GM08714 (cell line): ENCODE measurements around the gene UGT2A2.

Source experiments
- H3K4me3 ChIP-seq: fragments of 200-500 bp; sonication (Bioruptor generic); 2 replicates; pipeline ENCODE4 v1.5.1; 2014; ENCODE audit warnings: mild to moderate bottlenecking, low read length, inconsistent platforms
- ZNF274 ChIP-seq: IDR thresholded peaks from 2 replicates; pipeline ENCODE4 v1.6.1; 2012; ENCODE audit warnings: mild to moderate bottlenecking, low read depth, low read length

Gene UGT2A2

DNA sequence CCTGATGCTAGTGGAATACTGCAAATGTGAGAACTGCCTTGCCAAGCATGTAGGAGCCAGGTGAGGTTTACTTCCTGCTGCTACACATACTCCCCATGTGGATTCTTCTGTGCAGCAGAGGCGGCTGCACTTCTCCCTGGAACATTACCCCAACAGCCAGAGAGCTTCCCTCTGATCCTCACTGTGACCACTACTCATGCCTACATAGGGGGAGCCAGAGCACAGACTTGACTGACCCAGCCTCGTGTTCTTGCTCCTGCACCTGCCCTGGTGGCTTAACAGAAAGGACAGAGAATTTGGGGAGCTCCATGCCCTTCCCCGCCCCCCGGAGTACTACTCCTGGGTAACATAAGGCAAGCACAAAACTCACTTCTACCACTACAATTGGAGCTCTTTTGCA lies 38.4 kb downstream of the UGT2A2 start:
- H3K4me3 ChIP-seq: no peak overlapping the region
- TF ChIP-seq ZNF274: no peak

DNA sequence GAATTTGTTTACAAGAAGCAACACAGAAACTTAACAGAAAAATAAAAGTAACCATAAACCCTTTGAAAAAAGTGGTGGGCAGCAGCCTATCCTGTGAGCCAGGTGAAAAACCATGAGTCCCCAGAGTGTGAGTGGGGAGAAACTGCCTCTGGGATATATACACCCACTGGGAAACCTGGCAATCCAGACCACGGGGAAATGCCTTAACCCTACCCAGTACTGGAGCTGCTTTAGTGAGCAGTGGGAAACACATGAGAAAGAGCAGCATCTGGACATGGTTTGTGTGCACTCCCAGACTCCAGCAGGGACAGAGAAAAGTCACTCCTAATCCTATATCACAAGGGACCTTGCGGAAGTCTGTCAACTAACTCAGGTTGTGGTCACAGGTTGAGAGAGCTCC lies 39.4 kb downstream of the UGT2A2 start:
- H3K4me3 ChIP-seq: no peak overlapping the region
- TF ChIP-seq ZNF274: no peak

DNA sequence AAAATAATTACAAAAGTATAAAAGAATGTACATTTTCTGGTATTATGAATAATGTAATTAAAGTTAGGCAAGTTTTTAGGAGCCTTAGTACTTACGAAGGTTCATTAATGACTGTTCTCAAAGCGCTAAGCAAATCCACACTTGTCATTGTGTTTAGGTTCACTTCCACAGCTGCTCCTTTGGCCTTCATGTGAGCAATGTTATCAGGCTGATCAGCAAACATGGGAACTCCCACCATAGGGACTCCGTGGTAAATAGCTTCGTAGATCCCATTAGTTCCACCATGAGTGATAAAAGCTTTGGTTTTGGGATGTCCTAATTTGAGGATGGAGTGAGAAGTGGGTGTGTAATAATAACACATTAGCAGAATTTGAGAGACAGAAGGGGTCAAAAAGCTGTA lies 45.1 kb downstream of the UGT2A2 start:
- no peak overlapping the region for H3K4me3 ChIP-seq
- TF ChIP-seq ZNF274: no peak

DNA sequence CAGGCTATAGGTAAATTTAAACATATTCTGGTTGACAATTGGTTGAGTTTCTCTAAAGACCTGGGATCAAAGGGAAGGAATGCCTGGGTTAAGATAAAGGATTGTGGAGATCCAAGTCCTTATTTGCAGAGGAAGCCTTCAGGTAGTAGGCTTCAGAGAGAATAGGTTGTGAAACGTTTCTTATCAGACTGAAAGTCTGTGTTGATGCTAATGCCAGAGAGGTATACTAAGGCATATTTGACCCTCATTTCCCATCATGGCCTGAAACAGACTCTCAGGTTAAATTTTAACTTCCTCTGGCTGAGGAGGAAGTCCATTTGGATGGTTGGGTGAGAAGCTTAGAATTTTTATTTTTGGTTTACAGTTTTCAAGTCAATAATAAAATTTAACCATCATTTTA lies 48.1 kb downstream of the UGT2A2 start:
- no peak for TF ChIP-seq ZNF274
- H3K4me3 ChIP-seq: no peak overlapping the region

DNA sequence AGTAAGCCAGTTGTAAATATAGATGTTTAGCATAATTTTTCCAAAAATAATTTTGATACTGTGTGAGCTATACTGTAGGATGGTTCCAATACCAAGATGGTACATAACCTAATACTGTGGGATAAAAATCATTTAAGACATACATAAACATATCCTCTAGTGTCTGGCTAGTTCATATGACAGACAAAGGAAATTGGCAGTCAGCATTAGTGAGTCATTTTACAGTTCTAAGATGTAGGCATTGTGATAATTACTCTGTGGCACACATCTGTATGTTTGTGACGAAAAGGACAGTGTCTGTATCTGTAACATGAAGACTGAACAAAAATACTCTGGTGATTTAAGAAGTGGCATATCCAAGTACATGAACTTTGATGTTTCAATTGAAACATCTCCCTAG lies 49.6 kb downstream of the UGT2A2 start:
- TF ChIP-seq ZNF274: no peak
- H3K4me3 ChIP-seq: no peak overlapping the region

DNA sequence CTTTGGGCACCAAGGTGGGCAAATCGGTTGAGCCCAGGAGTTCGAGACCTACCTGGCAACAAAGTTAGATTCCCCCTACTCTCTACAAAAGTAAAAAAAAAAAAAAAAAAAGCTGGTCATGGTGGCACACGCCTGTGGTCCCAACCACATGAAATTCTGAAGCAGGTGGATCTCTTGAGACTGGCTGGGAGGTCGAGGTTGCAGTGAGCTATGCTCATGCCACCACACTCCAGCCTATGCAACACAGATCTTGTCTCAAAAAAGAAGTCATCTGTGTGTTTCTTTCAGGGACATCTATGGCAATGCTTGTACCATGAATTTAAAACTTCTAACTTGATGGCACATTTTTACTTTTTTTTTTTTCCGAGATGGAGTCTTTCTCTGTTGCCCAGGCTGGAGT lies 55.3 kb downstream of the UGT2A2 start:
- H3K4me3 ChIP-seq: no peak overlapping the region
- TF ChIP-seq ZNF274: no peak

DNA sequence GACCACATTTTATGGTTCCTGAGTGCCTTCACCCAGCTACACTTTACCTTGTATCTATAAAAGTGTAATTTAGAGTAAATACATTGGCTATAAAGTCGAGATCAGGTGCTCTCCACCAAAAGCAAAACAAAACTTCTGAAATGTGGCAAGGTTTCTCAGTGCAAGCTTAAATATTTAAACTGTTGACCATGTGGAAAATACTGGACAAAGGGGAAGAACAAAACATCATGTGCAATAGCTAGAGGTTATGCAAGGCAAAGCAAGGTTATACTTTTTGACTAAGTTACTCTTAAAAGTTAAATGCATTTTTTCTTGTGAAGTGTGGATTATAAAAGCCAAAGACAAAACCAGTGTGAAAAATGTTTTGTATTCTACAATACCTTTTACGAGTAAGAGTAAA lies 55.9 kb downstream of the UGT2A2 start:
- H3K4me3 ChIP-seq: no peak overlapping the region
- no peak for TF ChIP-seq ZNF274

DNA sequence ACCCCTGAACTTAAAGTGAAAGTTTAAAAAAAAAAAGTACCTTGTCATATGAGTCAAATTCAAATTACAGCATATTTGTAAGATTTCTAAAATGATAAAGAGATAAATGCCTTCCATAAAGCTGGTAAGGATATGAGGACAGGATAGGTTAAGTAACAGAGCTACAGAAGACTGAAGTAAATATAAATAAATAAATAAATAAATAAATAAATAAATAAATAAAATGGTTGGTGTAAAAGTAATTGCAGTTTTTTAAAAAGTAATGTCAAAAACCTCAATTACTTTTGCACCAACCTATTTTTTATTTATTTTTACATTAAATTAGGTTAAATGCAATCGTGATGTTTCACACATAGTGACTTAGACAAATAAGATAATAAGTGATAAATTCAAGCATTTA lies 62.2 kb downstream of the UGT2A2 start:
- no peak overlapping the region for H3K4me3 ChIP-seq
- no peak for TF ChIP-seq ZNF274

DNA sequence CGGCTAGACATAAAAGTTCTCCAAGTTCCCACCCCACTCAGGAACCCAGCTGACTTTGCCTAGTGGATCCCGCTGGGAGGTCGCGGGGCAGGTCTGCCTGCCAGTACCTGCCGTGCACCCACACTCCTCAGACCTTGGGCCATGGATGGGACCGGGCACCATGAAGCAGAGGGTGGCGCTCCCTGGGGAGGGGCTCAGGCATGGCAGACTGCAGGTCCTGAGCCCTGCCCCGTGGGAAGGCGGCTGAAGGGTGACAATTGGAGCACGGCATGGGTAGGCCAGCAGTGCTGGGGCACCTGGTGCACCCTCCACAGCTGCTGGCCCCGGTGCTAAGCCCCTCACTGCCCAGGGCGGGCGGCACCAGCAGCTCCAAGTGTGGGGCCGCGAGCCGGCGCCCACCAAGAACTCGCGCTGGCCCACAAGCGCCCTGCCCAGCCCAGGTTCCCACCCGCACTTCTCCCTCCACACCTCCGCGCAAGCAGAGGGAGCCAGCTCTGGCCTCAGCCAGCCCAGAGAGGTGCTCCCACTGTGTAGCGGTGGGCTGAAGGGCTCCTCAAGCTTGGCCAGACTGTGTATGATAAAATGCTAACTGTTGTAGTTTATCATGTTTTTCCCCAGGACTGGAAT lies 63.1 kb downstream of the UGT2A2 start:
- no peak for TF ChIP-seq ZNF274
- H3K4me3 ChIP-seq: no peak overlapping the region

DNA sequence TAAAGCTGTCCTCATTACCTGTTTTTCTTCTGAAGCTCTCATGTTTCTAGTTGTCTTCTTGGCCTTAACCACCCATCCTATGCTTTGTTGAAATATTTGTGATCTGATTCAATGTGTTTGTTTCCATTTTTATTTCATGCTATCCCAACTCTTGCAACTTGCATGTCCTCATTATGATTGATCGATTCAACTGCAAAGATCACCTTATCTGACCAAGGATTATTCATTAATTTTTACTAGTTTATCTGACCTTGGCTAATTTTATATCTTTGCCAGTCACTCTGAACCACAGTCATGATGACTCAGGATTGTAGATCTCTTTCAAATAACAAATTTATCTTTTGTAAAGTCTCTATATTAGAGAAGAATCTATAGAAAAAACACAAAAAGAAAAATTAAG lies 70.7 kb downstream of the UGT2A2 start:
- no peak overlapping the region for H3K4me3 ChIP-seq
- no peak for TF ChIP-seq ZNF274

DNA sequence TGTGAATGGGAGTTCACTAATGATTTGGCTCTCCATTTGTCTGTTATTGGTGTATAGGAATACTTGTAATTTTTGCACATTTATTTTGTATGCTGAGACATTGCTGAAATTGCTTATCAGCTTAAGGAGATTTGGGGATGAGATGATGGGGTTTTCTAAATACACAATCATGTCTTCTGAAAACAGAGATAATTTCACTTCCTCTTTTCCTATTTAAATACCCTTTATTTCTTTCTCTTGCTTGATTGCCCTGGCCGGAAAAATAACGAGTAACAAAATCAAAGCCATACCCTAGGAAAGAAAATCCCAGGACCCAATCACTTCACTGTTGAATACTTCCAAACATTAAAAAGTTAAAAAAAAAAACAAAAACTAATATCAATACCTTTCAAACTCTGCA lies 76.0 kb downstream of the UGT2A2 start:
- no peak overlapping the region for H3K4me3 ChIP-seq
- TF ChIP-seq ZNF274: no peak

DNA sequence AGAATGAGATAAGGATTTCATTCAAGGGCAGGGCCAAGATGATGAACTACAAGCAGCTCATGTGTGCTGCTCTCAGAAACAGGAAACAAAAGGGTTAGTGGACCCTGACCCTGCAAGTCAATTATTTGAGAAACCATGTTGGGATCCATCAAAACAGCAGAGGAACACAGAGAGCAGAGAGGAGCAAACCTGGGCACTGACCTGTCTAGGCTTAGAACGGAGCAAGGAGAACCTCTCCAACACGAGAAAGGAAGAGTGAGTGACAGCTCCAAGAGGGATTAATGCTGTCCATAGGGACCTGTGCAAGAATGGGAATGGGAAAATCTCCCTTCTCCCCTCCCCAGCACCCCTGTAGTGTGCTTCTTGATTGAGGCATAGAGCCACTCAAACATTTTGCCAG lies 89.8 kb downstream of the UGT2A2 start:
- no peak for TF ChIP-seq ZNF274
- no peak overlapping the region for H3K4me3 ChIP-seq

DNA sequence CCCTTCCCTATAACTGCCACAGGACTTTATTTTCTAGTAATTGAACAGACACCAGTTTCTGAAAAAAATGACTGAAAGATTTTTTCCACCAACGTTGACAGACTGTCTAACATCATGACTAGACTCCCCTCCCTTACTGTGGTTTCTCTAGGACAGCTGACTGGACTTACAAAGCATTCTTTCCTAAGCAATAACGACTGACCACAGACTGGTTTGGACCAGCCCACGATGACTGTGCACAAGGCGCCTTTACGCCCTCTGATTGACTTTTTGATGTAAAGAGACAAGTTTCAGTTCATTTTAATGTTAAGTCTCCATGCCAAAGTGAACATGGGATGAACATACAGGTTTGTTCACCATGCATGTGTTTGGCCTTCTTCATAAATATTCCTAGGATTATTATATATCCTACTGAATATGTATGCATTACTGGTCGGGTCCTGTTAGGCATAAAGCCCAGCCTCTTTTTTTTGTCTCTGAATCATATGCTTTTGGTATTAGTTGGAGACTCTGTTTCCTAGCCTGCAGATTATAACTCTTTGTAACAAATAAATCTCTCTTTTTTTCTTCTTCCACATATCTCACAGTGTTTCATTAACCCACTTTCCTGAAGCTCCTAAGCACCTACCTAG lies 93.2 kb downstream of the UGT2A2 start:
- no peak overlapping the region for H3K4me3 ChIP-seq
- no peak for TF ChIP-seq ZNF274
